ENCODE results near the gene RGS9.

The RGS9 gene

GRCh38 chr17:65265276-65265675, 128.1 kb downstream of the RGS9 start:
- DNase-seq: no peak

GRCh38 chr17:65268832-65269231, 131.7 kb downstream of the RGS9 start:
- no peak for DNase-seq

- no peak for DNase-seq
These were observed 133.5 kb downstream of the RGS9 start for GRCh38 chr17:65270499-65271253.

GRCh38 chr17:65271296-65271695, 134.1 kb downstream of the RGS9 start:
- no peak for DNase-seq
